GM12892 (cell line): ENCODE measurements around the gene OTOS.
A peak's percentile ranks its signal among the peaks of the same experiment; 100 is the strongest.

ENCODE experiments used
- DNase-seq: peaks from one replicate; pipeline ENCODE4 v3.0.0; 2011; ENCODE audit not compliant: insufficient read length
- FAIRE-seq: peaks from 2 replicates; lab custom pipeline; 2011; peaks lifted over from hg19 to GRCh38; lab: Jason Lieb, UNC
- POLR2A ChIP-seq: IDR thresholded peaks from 2 replicates; pipeline ENCODE4 v1.6.1; 2011; ENCODE audit warnings: low read depth, low read length, control low read depth
- POLR2AphosphoS5 ChIP-seq: IDR thresholded peaks from 2 replicates; pipeline ENCODE4 v1.6.1; 2011; ENCODE audit warnings: low read depth, low read length, control low read depth
- TAF1 ChIP-seq: IDR thresholded peaks from 2 replicates; pipeline ENCODE4 v1.6.1; 2011; ENCODE audit warnings: low read depth, mild to moderate bottlenecking, control low read depth, low read length, borderline replicate concordance

Gene OTOS

GRCh38 chr2:240156435-240157146, 16.1 kb upstream of the OTOS start:
- no peak for FAIRE-seq
- TF ChIP-seq TAF1 (no peak), POLR2AphosphoS5 (no peak), POLR2A (no peak)

DNA sequence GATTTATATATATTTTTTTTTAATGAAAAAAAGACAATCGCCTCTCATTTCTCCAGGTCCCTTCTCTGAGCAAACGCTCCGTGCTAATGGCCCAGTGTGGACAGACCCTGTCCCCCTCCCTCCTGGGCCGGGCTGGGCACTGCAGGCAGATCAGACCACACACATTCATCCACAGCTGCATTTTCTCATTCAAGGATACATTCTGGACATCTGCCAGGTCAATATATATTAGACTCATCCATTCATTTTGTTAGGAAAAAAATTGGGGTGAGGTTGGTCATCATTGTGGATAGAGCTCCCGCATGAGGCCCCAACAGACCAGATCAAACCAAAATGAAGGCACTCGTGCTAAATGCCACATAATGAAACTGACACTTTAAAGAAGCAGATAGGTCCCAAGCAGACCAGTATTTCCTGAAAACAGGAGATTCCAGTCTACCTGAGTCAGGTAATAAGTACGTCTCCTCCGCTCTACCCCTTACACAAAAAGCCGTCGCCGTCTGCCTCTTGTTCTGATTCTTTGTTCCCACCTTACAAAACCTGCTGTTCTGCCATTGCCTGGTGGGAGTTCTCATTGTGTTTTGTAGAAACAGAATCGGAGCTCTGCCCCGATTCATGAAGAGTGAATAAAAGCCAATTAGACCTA, 15.4 kb upstream of the OTOS start:
- TF ChIP-seq POLR2A (no peak), POLR2AphosphoS5 (no peak), TAF1 (no peak)
- no peak for FAIRE-seq
- DNase-seq: no peak

More at GRCh38 chr2:240156435-240157146, 16.1 kb upstream of the OTOS start:
- DNase-seq: no peak

- DNase-seq (no peak), FAIRE-seq (no peak)
- TF ChIP-seq POLR2AphosphoS5 (no peak), TAF1 (no peak), POLR2A (no peak)
Observed at GRCh38 chr2:240155048-240155744, 14.7 kb upstream of the OTOS start.

DNA sequence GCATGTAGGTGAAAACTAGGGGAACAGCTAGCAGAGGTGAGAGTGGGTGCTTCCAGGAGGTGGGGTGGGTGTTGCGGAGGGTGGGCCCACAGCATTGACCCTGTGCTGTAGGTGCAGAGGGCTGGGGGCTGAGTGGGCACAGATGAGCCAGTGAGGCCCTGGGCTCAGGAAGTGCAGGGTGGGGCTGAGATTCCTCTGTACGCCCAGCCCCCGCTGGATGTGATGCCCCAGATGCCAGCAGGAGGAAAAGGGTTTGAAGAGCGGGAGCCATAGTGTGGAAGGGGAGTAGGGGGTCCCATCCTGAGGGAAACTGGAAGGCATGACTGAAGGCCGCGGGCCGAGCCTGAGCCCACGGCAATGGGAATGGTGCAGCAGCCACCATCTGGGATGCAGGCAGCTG, 14.1 kb upstream of the OTOS start:
- DNase-seq: no peak
- TF ChIP-seq TAF1 (no peak), POLR2AphosphoS5 (no peak), POLR2A (no peak)
- no peak for FAIRE-seq

- FAIRE-seq (no peak), DNase-seq (no peak)
- TF ChIP-seq POLR2AphosphoS5 (no peak), POLR2A (no peak), TAF1 (no peak)
Observed at GRCh38 chr2:240153418-240153817, 13.0 kb upstream of the OTOS start.

GRCh38 chr2:240151477-240152031, 11.1 kb upstream of the OTOS start:
- DNase-seq: no peak
- no peak for FAIRE-seq
- no peak for TF ChIP-seq TAF1
- TF ChIP-seq POLR2AphosphoS5: no peak
- TF ChIP-seq POLR2A: no peak

GRCh38 chr2:240149943-240150784, 9.7 kb upstream of the OTOS start:
- FAIRE-seq: peak; percentile 77
- TF ChIP-seq POLR2AphosphoS5: no peak
- no peak for TF ChIP-seq TAF1
- TF ChIP-seq POLR2A: no peak
- peak; percentile 72 for DNase-seq

- DNase-seq: no peak
- no peak for FAIRE-seq
- TF ChIP-seq TAF1 (no peak), POLR2A (no peak), POLR2AphosphoS5 (no peak)
Observed at GRCh38 chr2:240147911-240148587, 7.6 kb upstream of the OTOS start.

- DNase-seq: no peak
- TF ChIP-seq POLR2A (no peak), POLR2AphosphoS5 (no peak), TAF1 (no peak)
- FAIRE-seq: peak; percentile 53
Observed at GRCh38 chr2:240147382-240147781, 6.9 kb upstream of the OTOS start.

- TF ChIP-seq TAF1 (no peak), POLR2A (no peak), POLR2AphosphoS5 (no peak)
- DNase-seq: no peak
- no peak for FAIRE-seq
Observed at GRCh38 chr2:240146627-240147278, 6.3 kb upstream of the OTOS start.

- DNase-seq (no peak), FAIRE-seq (no peak)
- TF ChIP-seq TAF1 (no peak), POLR2A (no peak), POLR2AphosphoS5 (no peak)
Observed at GRCh38 chr2:240146141-240146561, 5.7 kb upstream of the OTOS start.

DNA sequence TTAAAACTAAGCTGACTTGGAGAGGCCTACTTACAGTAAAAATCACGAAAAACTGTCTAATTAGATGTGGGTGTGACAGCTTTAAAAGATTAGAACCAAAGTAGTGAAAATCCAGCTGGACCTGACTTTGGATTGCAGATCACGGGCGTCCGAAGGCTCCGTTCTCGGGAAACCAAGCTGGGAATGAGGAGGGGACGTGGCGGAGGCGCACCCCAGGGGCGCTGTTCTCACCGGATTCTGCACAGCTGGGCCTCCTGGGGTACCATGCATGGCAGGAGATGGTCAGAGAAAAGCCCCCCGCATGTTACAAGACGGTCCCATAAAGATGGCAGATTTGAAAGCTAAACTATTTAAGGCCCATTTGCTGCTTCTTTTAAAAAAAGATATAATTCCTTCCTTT, 5.0 kb upstream of the OTOS start:
- FAIRE-seq: no peak
- DNase-seq: no peak
- TF ChIP-seq TAF1: no peak
